ENCODE results near the gene MTUS2. TPM values are rescaled to one million over a fixed set of nuclear protein-coding genes. Genes with fewer than 3 reads are reported as not detected.

Gene MTUS2
- total RNA-seq, 1 donor from 2014 or later: 5.1 TPM

DNA sequence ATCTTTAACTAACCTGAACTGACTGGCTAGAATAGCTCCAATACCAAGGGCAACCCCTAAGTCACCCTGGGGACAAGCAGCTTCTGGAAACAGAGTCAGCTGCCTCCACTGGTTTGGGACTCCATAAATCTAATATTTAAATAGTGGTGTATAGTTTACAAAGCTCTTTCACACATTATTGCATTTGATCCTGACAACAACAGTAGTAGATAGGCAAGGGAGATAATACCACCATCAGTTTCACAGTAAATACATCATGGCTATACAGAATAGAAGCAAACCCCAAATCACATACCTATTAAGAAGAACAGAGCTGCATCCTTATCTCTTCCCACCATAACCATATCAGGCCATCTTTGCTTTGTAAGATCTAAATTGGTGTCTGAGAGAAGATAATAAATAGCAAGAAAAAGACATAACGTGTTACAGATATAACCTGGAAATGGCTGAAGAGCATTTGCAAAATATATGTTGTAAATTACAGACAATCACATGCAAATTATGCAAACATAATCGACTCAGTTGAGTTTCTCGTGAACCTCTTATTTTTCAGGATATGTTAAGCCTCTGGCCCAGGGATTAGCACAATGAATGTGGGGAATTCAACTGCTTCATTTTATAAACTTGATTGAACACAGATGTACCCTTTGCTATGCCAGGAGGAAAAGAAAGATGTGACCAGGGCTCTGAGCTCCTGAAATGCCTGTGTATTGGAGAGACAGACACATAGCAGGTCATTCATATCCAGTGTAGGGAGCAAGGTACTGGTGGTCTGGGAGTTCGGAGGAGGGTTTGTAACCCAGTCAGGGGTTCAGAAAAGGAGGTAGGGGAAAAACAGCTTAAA is 632.9 kb downstream of the MTUS2 start:
- DNase-seq (ENCODE audit: low spot score): no peak

- no peak for DNase-seq (ENCODE audit: low spot score)
Observed at GRCh38 chr13:29453617-29454011, 633.5 kb downstream of the MTUS2 start.

DNA sequence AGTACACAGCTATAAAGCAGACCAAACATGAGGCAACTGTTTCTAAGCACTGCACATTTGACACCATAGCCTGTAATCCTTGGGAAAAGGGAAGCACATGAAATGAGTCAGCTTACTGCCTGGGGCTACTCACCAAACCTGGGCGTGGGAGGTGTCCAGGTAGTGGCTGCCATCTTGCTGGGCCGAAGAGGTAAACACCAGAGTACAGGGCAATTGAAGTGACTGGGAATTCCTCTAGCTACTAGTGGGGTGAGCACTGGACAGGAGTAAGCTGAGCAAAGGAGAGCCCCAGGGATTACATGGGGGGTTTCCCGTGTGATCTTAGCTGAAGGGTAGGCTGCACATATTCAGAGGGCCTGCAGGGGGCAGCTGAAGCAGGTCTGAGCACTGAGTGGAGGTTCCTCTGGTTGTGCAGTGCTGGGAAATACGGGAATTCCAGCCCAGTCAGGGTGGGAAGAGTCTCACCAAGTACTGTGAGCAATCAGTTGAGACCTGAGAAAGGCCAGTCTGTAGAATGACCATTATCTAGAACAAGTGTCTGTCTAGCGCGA is 634.9 kb downstream of the MTUS2 start:
- no peak for DNase-seq (ENCODE audit: low spot score)

DNA sequence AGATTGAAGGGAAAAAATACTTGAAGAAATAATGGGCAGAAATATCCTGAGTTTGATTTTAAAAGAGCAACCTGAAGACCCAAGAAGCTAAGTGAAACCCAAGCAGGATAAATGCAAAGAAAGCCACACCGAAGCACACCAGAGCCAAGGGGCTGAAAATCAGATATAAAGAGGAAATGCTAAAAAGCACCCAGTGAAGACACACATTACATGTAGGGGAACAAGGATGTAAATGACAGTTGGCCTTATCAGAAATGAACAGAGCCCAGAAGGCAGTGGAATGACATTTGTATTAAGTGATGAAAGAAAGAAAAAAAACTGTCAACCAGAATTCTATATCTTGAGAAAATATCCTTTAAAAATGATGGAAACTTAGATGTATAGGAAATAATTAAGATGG is 636.3 kb downstream of the MTUS2 start:
- DNase-seq (ENCODE audit: low spot score): no peak

- DNase-seq (ENCODE audit: low spot score): no peak
Observed at GRCh38 chr13:29457299-29457698, 637.2 kb downstream of the MTUS2 start.

DNA sequence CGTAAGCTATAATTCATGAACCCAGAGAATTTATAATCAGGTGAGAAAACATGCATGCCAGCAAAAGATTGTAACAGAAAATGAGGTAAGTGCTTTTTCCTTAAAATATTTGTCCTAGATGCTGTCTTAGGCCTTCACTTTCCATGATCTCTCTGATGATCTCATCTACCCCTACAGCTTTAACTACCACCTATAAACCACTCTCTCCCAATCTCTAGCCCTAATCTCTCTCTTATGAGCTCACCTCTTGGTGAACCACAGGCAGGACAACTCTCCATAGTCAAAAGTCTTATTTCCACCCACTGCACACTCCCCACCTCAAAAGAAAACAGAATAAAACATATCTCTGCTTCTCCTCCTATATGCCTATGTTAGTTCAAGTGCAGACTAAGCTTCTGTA is 638.3 kb downstream of the MTUS2 start:
- no peak for DNase-seq (ENCODE audit: low spot score)

DNA sequence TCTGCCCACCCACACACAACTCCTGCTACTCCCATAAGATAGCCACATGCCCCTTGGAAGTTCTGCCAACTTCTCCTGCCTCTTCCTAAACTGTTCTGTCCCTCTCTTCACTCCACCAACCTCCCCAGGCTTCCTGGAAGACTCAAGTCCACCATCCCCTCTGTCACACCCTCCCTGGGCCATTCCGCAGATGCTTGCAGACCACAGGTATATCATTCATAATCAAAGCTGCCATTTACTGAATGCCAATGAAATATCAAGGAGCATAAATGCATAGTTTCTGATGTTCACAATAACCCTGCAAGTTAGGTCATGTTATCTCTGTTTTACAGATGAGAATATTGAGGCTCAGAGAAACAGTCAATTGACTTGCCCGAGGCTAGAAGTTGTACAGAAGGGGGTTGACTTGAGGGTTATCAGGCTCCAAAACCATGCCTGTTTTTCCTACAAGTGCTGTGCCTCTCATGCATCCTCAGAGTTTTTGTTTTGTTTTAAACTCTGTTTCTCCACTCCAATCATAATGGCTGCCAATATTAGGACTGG is 639.7 kb downstream of the MTUS2 start:
- no peak for DNase-seq (ENCODE audit: low spot score)

DNA sequence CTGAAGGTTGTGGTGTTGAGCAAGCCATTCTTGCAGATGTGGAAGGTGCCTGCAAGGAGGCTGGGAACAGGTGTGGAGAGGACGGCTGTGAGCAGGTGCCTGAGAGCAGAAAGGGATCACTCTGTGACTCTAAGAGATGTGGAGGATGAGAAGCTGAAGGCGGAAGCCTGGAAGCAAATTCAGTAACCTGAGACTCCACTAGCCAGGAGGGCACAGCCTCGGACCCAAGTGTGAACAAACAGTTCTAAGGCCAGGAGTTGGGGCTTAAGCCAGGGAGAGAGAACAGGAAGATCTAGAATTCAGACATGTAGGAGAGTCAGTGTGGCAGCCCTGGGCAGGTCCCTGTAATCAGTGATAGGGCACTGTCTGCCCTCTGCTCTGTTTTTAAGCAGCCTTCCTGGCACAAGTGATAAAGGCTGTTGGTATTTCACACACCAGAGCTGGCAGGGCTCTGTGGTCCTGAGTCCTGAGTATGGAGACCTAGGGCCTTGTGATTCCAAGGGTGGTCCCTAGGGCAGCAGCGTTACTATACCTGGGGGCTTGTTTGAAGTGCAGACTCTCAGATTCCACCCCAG is 644.1 kb downstream of the MTUS2 start:
- no peak for DNase-seq (ENCODE audit: low spot score)

- DNase-seq (ENCODE audit: low spot score): no peak
Observed at GRCh38 chr13:29465741-29466293, 645.7 kb downstream of the MTUS2 start.

GRCh38 chr13:29471551-29471950 is 651.4 kb downstream of the MTUS2 start:
- no peak for DNase-seq (ENCODE audit: low spot score)

GRCh38 chr13:29472332-29472961 is 652.3 kb downstream of the MTUS2 start:
- DNase-seq (ENCODE audit: low spot score): no peak

- no peak for DNase-seq (ENCODE audit: low spot score)
Observed at GRCh38 chr13:29473166-29473565, 653.0 kb downstream of the MTUS2 start.

DNA sequence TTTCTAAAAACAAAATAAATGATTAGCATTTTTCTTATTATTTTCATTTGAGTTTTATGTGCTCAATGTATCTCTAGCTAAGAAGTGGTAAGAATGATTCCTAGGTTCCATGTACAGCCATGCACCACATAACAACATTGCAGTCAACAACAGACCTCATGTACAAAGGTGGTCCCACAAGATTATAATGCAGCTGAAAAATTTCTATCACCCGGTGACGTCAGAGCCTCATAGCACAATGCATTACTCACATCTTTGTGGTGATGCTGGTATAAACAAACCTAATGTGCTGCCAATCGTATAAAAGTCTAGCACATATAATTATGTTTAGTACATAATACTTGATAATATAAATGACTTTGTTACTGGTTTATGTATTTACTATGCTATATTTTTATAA is 654.9 kb downstream of the MTUS2 start:
- DNase-seq (ENCODE audit: low spot score): no peak

DNA sequence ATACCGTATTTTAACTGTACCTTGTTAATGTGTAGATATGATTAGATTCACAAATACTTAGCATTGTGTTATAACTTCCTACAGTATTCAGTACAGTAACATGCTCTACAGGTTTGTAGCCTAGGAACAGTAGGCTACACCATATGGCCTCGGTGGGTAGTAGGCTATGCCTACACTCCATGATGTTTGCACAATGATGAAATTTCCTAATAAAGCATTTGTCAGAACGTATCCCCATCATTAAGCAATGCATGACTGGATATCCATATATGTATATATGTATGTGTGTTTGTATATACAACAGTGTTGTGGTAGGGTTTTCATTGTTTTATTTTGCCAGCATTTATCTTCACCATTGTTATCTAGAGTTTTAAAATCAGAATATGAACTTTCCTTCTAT is 655.9 kb downstream of the MTUS2 start:
- DNase-seq (ENCODE audit: low spot score): no peak

DNA sequence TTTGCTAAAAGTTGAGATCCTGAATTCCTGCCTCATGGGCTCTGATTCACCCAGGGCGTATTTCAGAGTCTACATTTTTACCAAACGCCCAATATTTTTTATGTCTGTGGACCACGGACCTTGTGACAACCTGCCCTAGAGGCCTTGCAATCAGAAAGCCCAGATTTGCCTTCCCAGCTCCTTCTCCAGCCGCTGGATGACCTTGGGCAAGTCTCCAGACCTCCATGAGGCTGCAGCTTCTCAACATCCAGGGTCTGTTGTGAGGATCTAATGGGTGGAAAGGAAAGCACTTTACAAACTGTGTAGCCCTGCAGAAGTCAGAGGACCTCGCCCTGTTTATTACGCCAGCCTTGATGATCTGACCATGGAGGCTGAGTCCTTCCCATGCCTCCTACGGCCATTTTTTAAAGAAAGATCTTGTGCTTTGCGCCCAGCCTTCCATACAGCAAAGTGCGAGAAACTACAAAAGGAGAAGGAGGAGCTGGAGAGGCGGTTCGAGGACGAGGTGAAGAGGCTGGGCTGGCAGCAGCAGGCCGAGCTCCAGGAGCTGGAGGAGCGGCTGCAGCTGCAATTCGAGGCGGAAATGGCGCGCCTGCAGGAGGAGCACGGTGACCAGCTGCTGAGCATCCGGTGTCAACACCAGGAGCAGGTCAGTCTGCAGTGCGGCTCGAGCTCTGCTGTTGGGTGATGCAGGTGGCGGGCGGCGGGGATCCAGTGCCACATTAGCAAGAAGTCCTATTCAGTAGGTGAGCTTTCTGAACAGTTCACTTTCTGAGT is 659.8 kb downstream of the MTUS2 start:
- no peak for DNase-seq (ENCODE audit: low spot score)

GRCh38 chr13:29480893-29481525 is 660.9 kb downstream of the MTUS2 start:
- DNase-seq (ENCODE audit: low spot score): no peak

DNA sequence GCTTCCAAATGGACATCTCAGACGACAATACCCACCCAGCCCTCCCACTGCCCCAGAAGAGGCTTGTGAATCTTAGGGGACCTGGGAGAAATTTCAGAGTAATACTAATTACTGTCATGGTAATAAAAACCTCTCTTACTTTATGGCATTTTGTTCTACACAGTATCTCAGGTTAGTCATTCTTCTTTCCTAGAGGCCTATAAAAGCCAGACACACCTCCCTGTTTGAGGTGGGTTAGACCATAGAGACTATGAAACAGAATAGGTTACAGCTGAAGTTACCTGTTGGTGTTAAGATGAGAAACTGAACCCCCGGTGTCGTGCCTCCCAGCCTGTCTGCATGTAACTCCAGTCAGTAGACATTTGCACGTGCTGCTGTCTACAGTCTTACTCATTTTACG is 661.5 kb downstream of the MTUS2 start:
- DNase-seq (ENCODE audit: low spot score): no peak

GRCh38 chr13:29482504-29482903 is 662.4 kb downstream of the MTUS2 start:
- no peak for DNase-seq (ENCODE audit: low spot score)

- peak; percentile 77 for DNase-seq (ENCODE audit: low spot score)
Observed at GRCh38 chr13:29483211-29483610, 663.1 kb downstream of the MTUS2 start.

GRCh38 chr13:29483623-29484022 is 663.5 kb downstream of the MTUS2 start:
- no peak for DNase-seq (ENCODE audit: low spot score)

GRCh38 chr13:29484236-29484635 is 664.1 kb downstream of the MTUS2 start:
- DNase-seq (ENCODE audit: low spot score): no peak
